Measurements from ENCODE around the gene DOC2B. TPM values are rescaled to one million over a fixed set of nuclear protein-coding genes. Genes with fewer than 3 reads are reported as not detected.

Gene DOC2B
- total RNA-seq, 1 experiment from 2014 or later: 15.2 TPM

- ChIA-PET RAD21 (ENCODE audit: low non-redundant PET in 1 of 2, low total read pairs in 2 of 2, uncharacterized antibody in 2 of 2, unreplicated experiment in 2 of 2) (no interaction called here), CTCF (no interaction called here), POLR2A (no interaction called here)
- no peaks in the 10 kb centered on the region for H3K79me2 ChIP-seq (ENCODE audit: insufficient read depth, low read length)
- no peak overlapping the region for H2AFZ ChIP-seq (ENCODE audit: low read depth, low read length, poor library complexity, severe bottlenecking)
- no peaks in the 10 kb centered on the region for H4K20me1 ChIP-seq (ENCODE audit: insufficient read depth)
- ATAC-seq (no peak), DNase-seq (ENCODE audit: low read depth, low spot score) (no peak)
- no peaks in the 10 kb centered on the region for H3K27me3 ChIP-seq (ENCODE audit: insufficient read depth, low read length)
- BruUV-seq (replicated peaks): no TSS peak
- intact Hi-C loops (cut with micrococcal nuclease): no loop called here
- H3K4me1 ChIP-seq (ENCODE audit: control insufficient read depth in 1 of 2, insufficient read depth in 2 of 2, low read length in 2 of 2): peaks cover 2 to 5% of the 10 kb centered on the region in 2 experiments; a peak in 1 of 4 replicates
- no peaks in the 10 kb centered on the region for H3K9me3 ChIP-seq (ENCODE audit: control insufficient read depth in 1 of 2, insufficient read depth in 1 of 2, low read depth in 1 of 2, low read length in 2 of 2)
- H3K4me3 ChIP-seq (replicated peaks in 1 of 2; ENCODE audit: low read depth in 1 of 2, low read length in 2 of 2): no peak overlapping the region
- no peak overlapping the region for H3K27ac ChIP-seq (ENCODE audit: low read depth, low read length)
- H3K9me2 ChIP-seq (ENCODE audit: insufficient read depth): no peaks in the 10 kb centered on the region
- no peaks in the 10 kb centered on the region; a peak in 1 of 4 replicates for H3K36me3 ChIP-seq (ENCODE audit: control insufficient read depth in 1 of 2, insufficient read depth in 2 of 2, low read length in 2 of 2)
- no peak overlapping the region for H3K4me2 ChIP-seq (ENCODE audit: low read length)
- no peak overlapping the region for H3K9ac ChIP-seq (ENCODE audit: low read length)
- TF ChIP-seq TCF7L2 (IDR thresholded peaks at IDR 0.05; ENCODE audit: borderline replicate concordance, extremely low read depth, insufficient read depth, insufficient read length) (no peak), SRF (IDR thresholded peaks at IDR 0.05; ENCODE audit: low read depth) (no peak), FOSL1 (IDR thresholded peaks at IDR 0.05; ENCODE audit: low read depth) (no peak), ZBTB33 (IDR thresholded peaks at IDR 0.05; ENCODE audit: extremely low read depth, insufficient replicate concordance, low read length) (no peak), REST (IDR thresholded peaks at IDR 0.05; ENCODE audit: low read depth) (no peak), ZNF274 (IDR thresholded peaks at IDR 0.05; ENCODE audit: low read depth, low read length) (no peak), CBX3 (IDR thresholded peaks at IDR 0.05; ENCODE audit: low read depth) (no peak), SIN3A (IDR thresholded peaks at IDR 0.05; ENCODE audit: low read depth) (no peak), YY1 (IDR thresholded peaks at IDR 0.05; ENCODE audit: extremely low read depth, insufficient replicate concordance, low read depth, low read length) (no peak), SP1 (IDR thresholded peaks at IDR 0.05; ENCODE audit: low read depth) (no peak)
These were observed 33.4 kb downstream of the DOC2B start for GRCh38 chr17:147796-148740.

All from HCT116 (cell line).